ENCODE measurements around the gene SLC38A9.
A peak's percentile ranks its signal among the peaks of the same experiment; 100 is the strongest.

SLC38A9 gene

GRCh38 chr5:55714749-55715148 lies 2.6 kb upstream of the SLC38A9 start:
- Histone ChIP-seq H4K8ac (ENCODE audit: low read depth, low read length) (no peak overlapping the region), H3K23ac (ENCODE audit: low read length) (no peak overlapping the region), H3K9ac (ENCODE audit: low read length) (no peak overlapping the region), H3K79me2 (ENCODE audit: control insufficient read depth, insufficient read depth, low read length) (peaks cover 3% of the 10 kb centered on the region), H3K56ac (ENCODE audit: low read length) (no peak overlapping the region), H4K5ac (ENCODE audit: low read length) (no peak overlapping the region), H2BK15ac (replicated peaks; ENCODE audit: low read depth) (no peak overlapping the region), H3K27me3 (ENCODE audit: insufficient read depth, low read length, poor library complexity) (no peaks in the 10 kb centered on the region), H3K4ac (ENCODE audit: low read depth, low read length) (no peak overlapping the region), H3K4me2 (ENCODE audit: low read length) (no peak overlapping the region), H3K27ac (ENCODE audit: low read depth, low read length) (no peak overlapping the region), H2BK120ac (ENCODE audit: low read depth, low read length) (no peak overlapping the region), H3K79me1 (ENCODE audit: low read length) (peaks cover 3% of the 10 kb centered on the region), H2AK5ac (ENCODE audit: low read length) (no peak overlapping the region), H3K36me3 (ENCODE audit: control insufficient read depth, insufficient read depth, low read length) (no peaks in the 10 kb centered on the region), H3K4me1 (ENCODE audit: control insufficient read depth, low read depth, low read length) (peaks cover 1% of the 10 kb centered on the region), H2BK5ac (ENCODE audit: low read length) (no peak overlapping the region), H3K18ac (ENCODE audit: low read length) (no peak overlapping the region), H3K4me3 (ENCODE audit: low read length) (no peak overlapping the region)
- DNase-seq = no peak
- WGBS (ENCODE audit: extremely low coverage, insufficient coverage, low lambda C conversion rate) = no CpG with 5 or more reads among the region's 6 CpGs

GRCh38 chr5:55714339-55714738 lies 2.2 kb upstream of the SLC38A9 start:
- Histone ChIP-seq H3K4me2 (ENCODE audit: low read length) (no peak overlapping the region), H3K27ac (ENCODE audit: low read depth, low read length) (no peak overlapping the region), H3K9ac (ENCODE audit: low read length) (no peak overlapping the region), H3K4me1 (ENCODE audit: control insufficient read depth, low read depth, low read length) (peaks cover 1% of the 10 kb centered on the region), H3K56ac (ENCODE audit: low read length) (no peak overlapping the region), H3K4ac (ENCODE audit: low read depth, low read length) (no peak overlapping the region), H3K23ac (ENCODE audit: low read length) (no peak overlapping the region), H3K4me3 (ENCODE audit: low read length) (no peak overlapping the region), H3K18ac (ENCODE audit: low read length) (no peak overlapping the region), H3K27me3 (ENCODE audit: insufficient read depth, low read length, poor library complexity) (no peaks in the 10 kb centered on the region), H4K8ac (ENCODE audit: low read depth, low read length) (no peak overlapping the region), H3K36me3 (ENCODE audit: control insufficient read depth, insufficient read depth, low read length) (no peaks in the 10 kb centered on the region), H2AK5ac (ENCODE audit: low read length) (no peak overlapping the region), H2BK120ac (ENCODE audit: low read depth, low read length) (no peak overlapping the region), H2BK5ac (ENCODE audit: low read length) (no peak overlapping the region), H3K79me1 (ENCODE audit: low read length) (peaks cover 3% of the 10 kb centered on the region), H2BK15ac (replicated peaks; ENCODE audit: low read depth) (no peak overlapping the region), H3K79me2 (ENCODE audit: control insufficient read depth, insufficient read depth, low read length) (peaks cover 3% of the 10 kb centered on the region), H4K5ac (ENCODE audit: low read length) (no peak overlapping the region)
- no CpG with 5 or more reads among the region's 1 CpG for WGBS (ENCODE audit: extremely low coverage, insufficient coverage, low lambda C conversion rate)
- DNase-seq = peak; percentile 54

- no peaks in the 10 kb centered on the region for H3K36me3 ChIP-seq (ENCODE audit: control insufficient read depth, insufficient read depth, low read length)
- no peak overlapping the region for H3K56ac ChIP-seq (ENCODE audit: low read length)
- no peak for DNase-seq
- no peak overlapping the region for H3K18ac ChIP-seq (ENCODE audit: low read length)
- H2BK120ac ChIP-seq (ENCODE audit: low read depth, low read length) = no peak overlapping the region
- H2BK5ac ChIP-seq (ENCODE audit: low read length) = no peak overlapping the region
- H3K79me2 ChIP-seq (ENCODE audit: control insufficient read depth, insufficient read depth, low read length) = peaks cover 3% of the 10 kb centered on the region
- H3K4me1 ChIP-seq (ENCODE audit: control insufficient read depth, low read depth, low read length) = peaks cover 1% of the 10 kb centered on the region
- no CpG with 5 or more reads among the region's 3 CpGs for WGBS (ENCODE audit: extremely low coverage, insufficient coverage, low lambda C conversion rate)
- no peak overlapping the region for H3K9ac ChIP-seq (ENCODE audit: low read length)
- H2AK5ac ChIP-seq (ENCODE audit: low read length) = no peak overlapping the region
- no peak overlapping the region for H3K4me3 ChIP-seq (ENCODE audit: low read length)
- H4K5ac ChIP-seq (ENCODE audit: low read length) = no peak overlapping the region
- H3K79me1 ChIP-seq (ENCODE audit: low read length) = peaks cover 3% of the 10 kb centered on the region
- no peak overlapping the region for H4K8ac ChIP-seq (ENCODE audit: low read depth, low read length)
- H2BK15ac ChIP-seq (replicated peaks; ENCODE audit: low read depth) = no peak overlapping the region
- no peak overlapping the region for H3K4me2 ChIP-seq (ENCODE audit: low read length)
- H3K27me3 ChIP-seq (ENCODE audit: insufficient read depth, low read length, poor library complexity) = no peaks in the 10 kb centered on the region
- no peak overlapping the region for H3K4ac ChIP-seq (ENCODE audit: low read depth, low read length)
- no peak overlapping the region for H3K27ac ChIP-seq (ENCODE audit: low read depth, low read length)
- no peak overlapping the region for H3K23ac ChIP-seq (ENCODE audit: low read length)
These were observed 1.7 kb upstream of the SLC38A9 start for GRCh38 chr5:55713871-55714270.

GRCh38 chr5:55711507-55712022 lies 559 bp downstream of the SLC38A9 start:
- H3K18ac ChIP-seq (ENCODE audit: low read length) = no peak overlapping the region
- no peak overlapping the region for H4K8ac ChIP-seq (ENCODE audit: low read depth, low read length)
- peaks cover 3% of the 10 kb centered on the region for H3K79me2 ChIP-seq (ENCODE audit: control insufficient read depth, insufficient read depth, low read length)
- no peaks in the 10 kb centered on the region for H3K36me3 ChIP-seq (ENCODE audit: control insufficient read depth, insufficient read depth, low read length)
- no peak overlapping the region for H4K5ac ChIP-seq (ENCODE audit: low read length)
- no peak overlapping the region for H2BK5ac ChIP-seq (ENCODE audit: low read length)
- WGBS (ENCODE audit: extremely low coverage, insufficient coverage, low lambda C conversion rate) = no CpG with 5 or more reads among the region's 18 CpGs
- no peak overlapping the region for H2BK120ac ChIP-seq (ENCODE audit: low read depth, low read length)
- H3K9ac ChIP-seq (ENCODE audit: low read length) = peak overlapping the region; percentile 82
- H3K23ac ChIP-seq (ENCODE audit: low read length) = no peak overlapping the region
- H3K4ac ChIP-seq (ENCODE audit: low read depth, low read length) = no peak overlapping the region
- DNase-seq = no peak
- H3K4me2 ChIP-seq (ENCODE audit: low read length) = peak overlapping the region; percentile 40
- no peaks in the 10 kb centered on the region for H3K27me3 ChIP-seq (ENCODE audit: insufficient read depth, low read length, poor library complexity)
- peaks cover 3% of the 10 kb centered on the region for H3K79me1 ChIP-seq (ENCODE audit: low read length)
- no peak overlapping the region for H2BK15ac ChIP-seq (replicated peaks; ENCODE audit: low read depth)
- no peak overlapping the region for H3K27ac ChIP-seq (ENCODE audit: low read depth, low read length)
- H3K56ac ChIP-seq (ENCODE audit: low read length) = peak overlapping the region; percentile 90
- peaks cover 1% of the 10 kb centered on the region for H3K4me1 ChIP-seq (ENCODE audit: control insufficient read depth, low read depth, low read length)
- H2AK5ac ChIP-seq (ENCODE audit: low read length) = no peak overlapping the region
- peak overlapping the region; percentile 81 for H3K4me3 ChIP-seq (ENCODE audit: low read length)

GRCh38 chr5:55708732-55709131 lies 3.4 kb downstream of the SLC38A9 start:
- H3K27me3 ChIP-seq (ENCODE audit: insufficient read depth, low read length, poor library complexity) = no peaks in the 10 kb centered on the region
- H2BK15ac ChIP-seq (replicated peaks; ENCODE audit: low read depth) = no peak overlapping the region
- H2BK5ac ChIP-seq (ENCODE audit: low read length) = no peak overlapping the region
- H3K4me3 ChIP-seq (ENCODE audit: low read length) = no peak overlapping the region
- H3K36me3 ChIP-seq (ENCODE audit: control insufficient read depth, insufficient read depth, low read length) = no peaks in the 10 kb centered on the region
- no peak overlapping the region for H3K4ac ChIP-seq (ENCODE audit: low read depth, low read length)
- no peak overlapping the region for H3K56ac ChIP-seq (ENCODE audit: low read length)
- no peak overlapping the region for H3K27ac ChIP-seq (ENCODE audit: low read depth, low read length)
- H3K18ac ChIP-seq (ENCODE audit: low read length) = no peak overlapping the region
- peaks cover 3% of the 10 kb centered on the region for H3K79me1 ChIP-seq (ENCODE audit: low read length)
- no peak overlapping the region for H3K23ac ChIP-seq (ENCODE audit: low read length)
- peaks cover 1% of the 10 kb centered on the region for H3K4me1 ChIP-seq (ENCODE audit: control insufficient read depth, low read depth, low read length)
- H2AK5ac ChIP-seq (ENCODE audit: low read length) = no peak overlapping the region
- peaks cover 3% of the 10 kb centered on the region for H3K79me2 ChIP-seq (ENCODE audit: control insufficient read depth, insufficient read depth, low read length)
- no peak overlapping the region for H2BK120ac ChIP-seq (ENCODE audit: low read depth, low read length)
- no peak overlapping the region for H3K4me2 ChIP-seq (ENCODE audit: low read length)
- no peak overlapping the region for H4K5ac ChIP-seq (ENCODE audit: low read length)
- DNase-seq = no peak
- no peak overlapping the region for H3K9ac ChIP-seq (ENCODE audit: low read length)
- H4K8ac ChIP-seq (ENCODE audit: low read depth, low read length) = no peak overlapping the region

DNA sequence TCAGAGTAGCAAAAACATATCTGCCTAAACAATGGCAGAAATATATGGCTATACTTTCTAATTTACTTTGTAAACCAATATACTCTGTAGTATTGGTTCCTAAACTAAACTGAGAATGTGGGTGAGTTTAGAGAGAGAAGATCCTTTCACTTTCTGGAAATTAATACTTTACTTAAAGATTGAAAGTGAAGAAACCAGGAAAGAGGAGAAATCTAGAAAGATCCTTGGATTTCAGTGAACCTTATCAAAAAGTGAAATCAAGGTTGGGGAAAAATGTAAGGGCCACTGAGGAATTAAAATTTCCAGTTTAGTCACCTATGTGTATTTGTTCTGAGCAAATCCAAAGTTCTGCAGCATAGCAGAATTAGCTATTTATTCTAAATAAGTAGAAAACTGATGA lies 5.9 kb downstream of the SLC38A9 start:
- Histone ChIP-seq H3K18ac (ENCODE audit: low read length) (no peak overlapping the region), H3K4ac (ENCODE audit: low read depth, low read length) (no peak overlapping the region), H3K36me3 (ENCODE audit: control insufficient read depth, insufficient read depth, low read length) (no peaks in the 10 kb centered on the region), H2BK5ac (ENCODE audit: low read length) (no peak overlapping the region), H3K27me3 (ENCODE audit: insufficient read depth, low read length, poor library complexity) (no peaks in the 10 kb centered on the region), H3K4me1 (ENCODE audit: control insufficient read depth, low read depth, low read length) (peaks cover under 1% of the 10 kb centered on the region), H3K79me2 (ENCODE audit: control insufficient read depth, insufficient read depth, low read length) (peaks cover under 1% of the 10 kb centered on the region), H2AK5ac (ENCODE audit: low read length) (no peak overlapping the region), H3K27ac (ENCODE audit: low read depth, low read length) (no peak overlapping the region), H2BK120ac (ENCODE audit: low read depth, low read length) (no peak overlapping the region), H2BK15ac (replicated peaks; ENCODE audit: low read depth) (no peak overlapping the region), H3K79me1 (ENCODE audit: low read length) (peaks cover under 1% of the 10 kb centered on the region), H3K23ac (ENCODE audit: low read length) (no peak overlapping the region), H3K4me3 (ENCODE audit: low read length) (no peak overlapping the region), H3K4me2 (ENCODE audit: low read length) (no peak overlapping the region), H3K9ac (ENCODE audit: low read length) (no peak overlapping the region), H4K8ac (ENCODE audit: low read depth, low read length) (no peak overlapping the region), H3K56ac (ENCODE audit: low read length) (no peak overlapping the region), H4K5ac (ENCODE audit: low read length) (no peak overlapping the region)
- no peak for DNase-seq
